ENCODE measurements around the gene RALGAPB.

- TF ChIP-seq, protein P1, sequence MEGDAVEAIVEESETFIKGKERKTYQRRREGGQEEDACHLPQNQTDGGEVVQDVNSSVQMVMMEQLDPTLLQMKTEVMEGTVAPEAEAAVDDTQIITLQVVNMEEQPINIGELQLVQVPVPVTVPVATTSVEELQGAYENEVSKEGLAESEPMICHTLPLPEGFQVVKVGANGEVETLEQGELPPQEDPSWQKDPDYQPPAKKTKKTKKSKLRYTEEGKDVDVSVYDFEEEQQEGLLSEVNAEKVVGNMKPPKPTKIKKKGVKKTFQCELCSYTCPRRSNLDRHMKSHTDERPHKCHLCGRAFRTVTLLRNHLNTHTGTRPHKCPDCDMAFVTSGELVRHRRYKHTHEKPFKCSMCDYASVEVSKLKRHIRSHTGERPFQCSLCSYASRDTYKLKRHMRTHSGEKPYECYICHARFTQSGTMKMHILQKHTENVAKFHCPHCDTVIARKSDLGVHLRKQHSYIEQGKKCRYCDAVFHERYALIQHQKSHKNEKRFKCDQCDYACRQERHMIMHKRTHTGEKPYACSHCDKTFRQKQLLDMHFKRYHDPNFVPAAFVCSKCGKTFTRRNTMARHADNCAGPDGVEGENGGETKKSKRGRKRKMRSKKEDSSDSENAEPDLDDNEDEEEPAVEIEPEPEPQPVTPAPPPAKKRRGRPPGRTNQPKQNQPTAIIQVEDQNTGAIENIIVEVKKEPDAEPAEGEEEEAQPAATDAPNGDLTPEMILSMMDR (IDR thresholded peaks at IDR 0.05) = no peak
- no peak for TF ChIP-seq POLR2A (IDR thresholded peaks at IDR 0.05)
- TF ChIP-seq POLR2AphosphoS5 (IDR thresholded peaks at IDR 0.05) = no peak
These were observed 135.5 kb downstream of the RALGAPB start for GRCh38 chr20:38608188-38608587.
